ENCODE measurements around the gene C14orf119. TPM values are rescaled to one million over a fixed set of nuclear protein-coding genes. Genes with fewer than 3 reads are reported as not detected.
A peak's percentile ranks its signal among the peaks of the same experiment; 100 is the strongest.

C14orf119 gene
- total and polyA plus RNA-seq, 8 donors = 52.6 to 67.6 (median 63.5) TPM

- intact Hi-C loops (cut with DNase I) = no loop called here
- DNase-seq (no peak), ATAC-seq (no peak)
- no peak overlapping the region for H3K4me3 ChIP-seq
- no peaks in the 10 kb centered on the region for H3K9me3 ChIP-seq
- no peaks in the 10 kb centered on the region for H3K36me3 ChIP-seq
- peaks cover 0 to 12% of the 10 kb centered on the region in 2 donors for H3K27me3 ChIP-seq
- H3K4me1 ChIP-seq = peaks cover 8 to 33% of the 10 kb centered on the region in 2 donors
- H3K27ac ChIP-seq = no peak overlapping the region
- no peak for TF ChIP-seq CTCF (IDR thresholded peaks at IDR 0.05)
Measured at GRCh38 chr14:23110579-23111365, 15.5 kb downstream of the C14orf119 start.

GRCh38 chr14:23112359-23113178 is 17.3 kb downstream of the C14orf119 start:
- TF ChIP-seq CTCF (IDR thresholded peaks at IDR 0.05) = no peak

GRCh38 chr14:23113431-23114119 is 18.3 kb downstream of the C14orf119 start:
- Histone ChIP-seq H3K27ac (peak overlapping the region in 1 of 2 donors; percentile 63), H3K36me3 (no peaks in the 10 kb centered on the region), H3K4me3 (no peak overlapping the region), H3K9me3 (no peaks in the 10 kb centered on the region), H3K27me3 (peaks cover 0 to 12% of the 10 kb centered on the region in 2 donors), H3K4me1 (peaks cover 8 to 47% of the 10 kb centered on the region in 2 donors)
- ATAC-seq = peak; percentile 5
- no peak for TF ChIP-seq CTCF (IDR thresholded peaks at IDR 0.05)
- peak in 2 of 4 donors; percentile 71 to 91 for DNase-seq
- intact Hi-C loops (cut with DNase I) = no loop called here

More at GRCh38 chr14:23112359-23113178, 17.3 kb downstream of the C14orf119 start:
- peak overlapping the region in 1 of 2 donors; percentile 63 for H3K27ac ChIP-seq
- intact Hi-C loops (cut with DNase I) = no loop called here
- peaks cover 8 to 40% of the 10 kb centered on the region in 2 donors for H3K4me1 ChIP-seq
- ATAC-seq (no peak), DNase-seq (no peak)
- H3K4me3 ChIP-seq = no peak overlapping the region
- H3K36me3 ChIP-seq = no peaks in the 10 kb centered on the region
- H3K27me3 ChIP-seq = peaks cover 0 to 12% of the 10 kb centered on the region in 2 donors
- H3K9me3 ChIP-seq = no peaks in the 10 kb centered on the region

GRCh38 chr14:23114120-23114458 is 18.8 kb downstream of the C14orf119 start:
- no peaks in the 10 kb centered on the region for H3K9me3 ChIP-seq
- DNase-seq (no peak), ATAC-seq (no peak)
- intact Hi-C loops (cut with DNase I) = no loop called here
- H3K4me1 ChIP-seq = peaks cover 8 to 51% of the 10 kb centered on the region in 2 donors
- H3K27me3 ChIP-seq = peaks cover 0 to 12% of the 10 kb centered on the region in 2 donors
- H3K36me3 ChIP-seq = no peaks in the 10 kb centered on the region
- no peak overlapping the region for H3K4me3 ChIP-seq
- H3K27ac ChIP-seq = peak overlapping the region in 1 of 2 donors; percentile 63
- no peak for TF ChIP-seq CTCF (IDR thresholded peaks at IDR 0.05)

Data from left lung (tissue), 10 donors.